ENCODE data around the gene P4HB.

Gene P4HB

GRCh38 chr17:81810892-81811704 is 49.2 kb downstream of the P4HB start:
- no peak for DNase-seq (ENCODE audit: low read depth)

GRCh38 chr17:81810476-81810875 is 49.9 kb downstream of the P4HB start:
- no peak for DNase-seq (ENCODE audit: low read depth)

GRCh38 chr17:81809556-81809998 is 50.8 kb downstream of the P4HB start:
- no peak for DNase-seq (ENCODE audit: low read depth)

DNA sequence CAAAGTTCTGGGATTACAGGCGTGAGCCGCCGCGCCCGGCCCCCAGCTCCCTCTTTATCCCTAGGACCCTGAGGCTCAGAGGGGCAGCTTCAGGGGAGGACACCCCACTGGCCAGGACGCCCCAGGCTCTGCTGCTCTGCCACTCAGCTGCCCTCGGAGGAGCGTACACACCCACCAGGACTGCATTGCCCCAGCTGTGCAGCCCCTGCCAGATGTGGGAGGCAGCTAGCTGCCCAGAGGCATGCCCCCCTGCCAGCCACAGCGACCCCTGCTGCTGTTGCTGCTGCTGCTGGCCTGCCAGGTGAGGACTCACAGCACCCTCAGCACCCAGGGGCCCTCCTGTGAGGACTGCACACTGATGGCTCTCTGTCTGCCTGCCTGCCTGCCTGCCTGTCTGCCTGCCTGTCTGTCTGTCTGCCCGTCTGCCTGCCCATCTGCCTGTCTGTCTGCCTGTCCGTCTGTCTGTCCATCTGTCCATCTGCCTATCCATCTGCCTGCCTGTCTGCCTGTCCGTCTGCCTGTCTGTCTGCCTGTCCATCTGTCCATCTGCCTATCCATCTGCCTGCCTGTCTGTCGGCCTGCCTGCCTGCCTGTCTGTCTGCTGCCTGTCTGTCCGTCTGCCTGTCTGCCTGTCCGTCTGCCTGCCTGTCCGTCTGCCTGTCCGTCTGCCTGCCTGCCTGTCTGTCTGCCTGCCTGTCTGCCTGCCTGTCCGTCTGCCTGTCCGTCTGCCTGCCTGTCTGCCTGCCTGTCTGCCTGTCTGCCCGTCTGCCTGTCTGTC is 51.4 kb downstream of the P4HB start:
- no peak for DNase-seq (ENCODE audit: low read depth)

DNA sequence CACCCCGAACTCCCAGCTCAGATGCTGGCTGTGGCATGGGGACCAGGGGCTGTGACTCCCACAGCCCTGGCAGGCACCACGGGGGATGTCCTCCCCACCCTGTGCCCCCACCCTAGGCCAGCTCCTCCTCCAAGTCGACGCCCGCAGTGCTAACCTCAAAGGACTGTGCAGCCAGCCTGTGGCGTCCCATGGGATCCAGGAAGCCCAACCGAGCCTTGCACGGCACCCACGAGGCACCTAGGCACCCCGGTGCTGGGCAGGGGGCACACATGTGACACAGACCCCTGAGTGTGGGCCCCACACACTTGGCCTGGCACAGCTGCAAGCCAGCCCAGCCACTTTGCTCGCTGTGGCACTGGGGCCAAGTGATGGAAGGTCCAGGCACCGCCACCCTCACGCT is 52.5 kb downstream of the P4HB start:
- no peak for DNase-seq (ENCODE audit: low read depth)

DNA sequence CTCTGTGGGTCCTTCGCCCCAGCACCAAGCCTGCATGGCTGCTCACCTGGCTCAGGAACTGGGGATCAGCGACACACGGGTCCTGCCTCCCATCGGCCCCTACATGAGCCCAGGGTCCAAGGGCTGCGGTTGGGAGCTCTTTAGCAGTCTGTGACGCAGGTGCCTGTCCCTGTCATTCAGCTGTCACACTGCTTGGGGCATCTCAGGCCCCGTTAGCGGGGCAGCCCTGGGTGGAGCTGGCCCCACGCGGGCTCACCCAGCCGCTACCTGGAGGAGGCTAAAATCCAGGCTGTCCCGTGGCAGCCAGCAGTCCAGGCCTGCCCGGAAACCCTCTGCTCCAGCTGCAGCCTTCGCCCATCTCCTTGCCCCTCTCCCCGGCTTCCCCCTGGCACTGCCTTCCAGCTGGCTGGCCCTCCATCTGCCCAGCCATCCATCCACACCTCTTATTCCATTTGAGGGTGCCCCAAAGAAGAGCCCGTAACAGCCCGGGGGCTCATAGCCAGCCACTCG is 53.1 kb downstream of the P4HB start:
- DNase-seq (ENCODE audit: low read depth): no peak

DNA sequence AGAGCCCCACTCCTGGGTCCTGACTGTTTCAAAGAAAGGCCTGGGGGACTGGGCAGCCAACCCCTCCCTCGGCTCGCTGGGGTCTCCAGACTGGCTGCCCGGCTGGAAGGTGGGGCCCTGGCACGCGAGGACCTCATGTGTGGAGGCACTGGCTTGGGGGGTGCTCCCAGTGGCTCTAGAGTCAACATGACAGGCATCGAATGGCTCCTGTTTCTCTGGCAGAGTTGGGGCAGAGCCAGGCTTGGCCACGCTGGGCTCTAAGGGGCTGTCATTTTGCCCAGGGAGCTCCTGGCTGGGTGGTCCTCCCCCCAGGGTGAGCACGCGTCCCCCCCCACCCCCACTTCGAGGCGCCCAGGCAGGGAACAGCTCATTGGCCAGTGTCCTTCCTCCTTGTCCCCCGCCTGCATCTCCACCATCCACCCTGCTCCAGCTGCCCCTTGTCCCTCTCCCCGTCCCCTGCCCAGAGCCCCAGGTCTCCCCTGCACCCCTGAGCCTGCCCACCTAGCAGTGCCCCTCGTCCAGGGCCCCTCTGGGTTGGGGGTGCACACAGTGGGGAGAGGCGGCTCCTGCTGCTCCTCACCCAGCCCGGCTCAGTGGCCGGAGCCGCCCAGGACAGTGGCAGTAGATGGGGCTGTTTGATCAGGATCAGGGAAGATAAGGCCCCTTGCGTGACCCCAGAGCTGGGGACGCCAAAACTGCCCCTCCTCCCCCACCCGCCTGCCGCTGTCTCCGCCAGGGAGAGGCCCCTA is 53.7 kb downstream of the P4HB start:
- no peak for DNase-seq (ENCODE audit: low read depth)

DNA sequence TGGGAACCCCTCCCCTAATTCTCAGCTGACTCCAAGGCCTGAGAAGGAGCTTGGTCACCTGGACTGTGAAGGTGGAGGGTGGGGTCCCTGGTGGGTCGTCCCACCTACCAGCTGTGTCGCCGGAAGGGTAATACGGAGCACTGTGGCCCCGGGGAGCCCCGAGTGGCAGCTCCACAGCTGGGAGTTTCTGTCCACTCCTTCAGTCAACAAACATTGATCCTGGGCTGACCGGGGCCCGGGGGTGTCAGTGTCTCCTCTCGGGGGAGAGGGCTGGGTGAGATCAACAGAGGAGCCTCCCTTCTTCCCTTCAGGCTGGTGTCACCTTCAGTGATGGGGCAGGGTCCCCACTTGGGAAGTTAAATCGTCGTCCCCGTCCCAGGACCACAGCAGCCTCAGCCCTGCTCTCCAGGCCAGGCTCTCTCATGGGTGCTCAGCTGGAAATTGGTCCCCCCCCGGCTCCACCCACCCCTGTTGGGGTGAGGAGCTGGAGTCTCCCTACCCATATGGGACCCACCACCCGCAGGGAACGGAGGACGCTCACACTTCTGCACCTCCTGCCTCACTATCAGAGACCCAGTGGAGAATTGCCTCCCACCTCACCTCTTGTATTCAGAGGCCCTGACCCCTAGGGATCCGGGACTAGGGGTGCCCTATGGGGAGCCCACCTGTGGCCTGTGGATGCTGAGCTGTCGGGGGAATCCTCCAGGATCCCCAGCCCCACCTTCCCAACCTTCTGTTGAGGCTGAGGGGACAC is 54.5 kb downstream of the P4HB start:
- DNase-seq (ENCODE audit: low read depth): no peak

DNA sequence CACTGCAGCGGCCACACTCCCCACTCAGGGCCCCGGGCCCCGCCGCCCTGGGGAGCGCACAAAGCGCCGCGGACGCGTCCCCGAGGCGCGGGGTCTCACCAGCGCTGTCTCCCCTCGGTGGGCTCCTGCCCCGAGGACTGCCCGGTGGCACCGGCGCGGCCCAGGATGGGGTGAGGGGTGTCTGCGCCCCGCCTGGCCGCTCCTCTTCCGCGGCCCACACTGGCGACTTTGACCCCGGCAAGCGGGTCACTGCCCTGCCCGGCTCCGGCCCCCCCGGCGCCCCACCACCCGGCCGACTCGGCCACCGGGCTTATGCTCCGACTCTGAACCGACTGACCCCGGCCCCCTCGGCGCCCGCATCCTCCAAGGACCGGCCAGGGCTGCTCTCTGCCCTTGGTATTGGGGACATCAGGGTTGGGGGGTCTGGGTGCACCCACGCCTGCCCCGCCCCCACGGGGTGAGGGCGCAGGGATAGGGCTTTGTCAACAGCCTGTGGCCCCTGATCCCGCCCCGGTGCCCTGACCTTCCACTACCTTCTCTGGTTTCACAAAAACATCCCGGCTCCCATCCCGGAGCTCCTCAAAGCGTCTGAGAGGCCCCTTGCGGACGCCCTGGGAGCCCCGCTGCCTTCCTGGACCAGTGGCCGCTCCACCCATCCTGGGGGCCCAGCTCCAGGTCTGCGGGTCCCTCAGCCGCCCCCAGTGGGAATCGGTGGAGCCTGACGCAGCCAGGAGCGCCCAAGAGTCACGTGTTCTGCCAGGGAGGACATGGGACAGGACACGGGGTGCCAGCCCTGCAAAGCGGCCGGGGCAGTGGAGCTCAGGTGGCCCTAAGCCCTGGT is 55.6 kb downstream of the P4HB start:
- no peak for DNase-seq (ENCODE audit: low read depth)

- no peak for DNase-seq (ENCODE audit: low read depth)
These were observed 56.4 kb downstream of the P4HB start, which contains the start of gene GCGR for GRCh38 chr17:81803728-81804558. Gene GCGR, plus strand, starts transcription at chr17:81804150. Its CDS starts 4,869 bp downstream, at chr17:81809019.

- DNase-seq (ENCODE audit: low read depth): no peak
These were observed 57.3 kb downstream of the P4HB start for GRCh38 chr17:81802856-81803643.

GRCh38 chr17:81802048-81802758 is 58.1 kb downstream of the P4HB start:
- no peak for DNase-seq (ENCODE audit: low read depth)

DNA sequence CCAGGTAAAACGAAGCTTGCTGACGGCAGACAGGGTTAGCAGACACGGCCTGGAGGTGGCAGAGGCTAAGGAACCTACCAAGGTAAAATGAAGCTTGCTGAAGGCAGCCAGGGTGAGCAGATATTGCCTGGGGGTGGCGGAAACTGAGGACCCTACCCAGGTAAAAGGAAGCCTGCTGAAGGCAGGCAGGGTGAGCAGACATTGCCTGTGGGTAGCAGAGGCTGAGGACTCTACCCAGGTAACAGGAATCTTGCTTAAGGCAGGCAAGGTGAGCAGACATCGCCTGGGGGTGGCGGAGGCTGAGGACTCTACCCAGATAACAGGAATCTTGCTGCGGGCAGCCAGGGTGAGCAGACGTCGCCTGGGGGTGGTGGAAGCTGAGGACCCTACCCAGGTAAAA is 59.0 kb downstream of the P4HB start:
- no peak for DNase-seq (ENCODE audit: low read depth)

- no peak for DNase-seq (ENCODE audit: low read depth)
These were observed 65.8 kb downstream of the P4HB start for GRCh38 chr17:81794509-81794908.

DNA sequence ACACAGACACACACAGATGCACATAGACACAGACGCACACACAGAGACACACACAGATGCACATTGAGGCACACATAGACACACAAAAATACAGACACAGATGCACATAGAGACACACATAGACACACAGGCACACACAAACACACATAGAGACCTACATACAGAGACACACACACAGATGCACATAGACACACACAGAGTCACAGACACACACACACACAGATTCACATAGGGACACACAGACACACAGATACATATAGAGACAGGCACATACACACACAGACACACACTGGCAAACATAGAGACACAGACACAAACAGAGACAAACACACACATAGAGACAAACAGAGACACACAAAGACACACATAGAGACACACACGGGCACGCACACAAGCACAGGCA is 66.3 kb downstream of the P4HB start:
- no peak for DNase-seq (ENCODE audit: low read depth)
